ENCODE measurements around the gene PDK4. TPM values are rescaled to one million over a fixed set of nuclear protein-coding genes. Genes with fewer than 3 reads are reported as not detected.

PDK4 gene
- polyA plus RNA-seq, 1 donor: 13.6 TPM

DNA sequence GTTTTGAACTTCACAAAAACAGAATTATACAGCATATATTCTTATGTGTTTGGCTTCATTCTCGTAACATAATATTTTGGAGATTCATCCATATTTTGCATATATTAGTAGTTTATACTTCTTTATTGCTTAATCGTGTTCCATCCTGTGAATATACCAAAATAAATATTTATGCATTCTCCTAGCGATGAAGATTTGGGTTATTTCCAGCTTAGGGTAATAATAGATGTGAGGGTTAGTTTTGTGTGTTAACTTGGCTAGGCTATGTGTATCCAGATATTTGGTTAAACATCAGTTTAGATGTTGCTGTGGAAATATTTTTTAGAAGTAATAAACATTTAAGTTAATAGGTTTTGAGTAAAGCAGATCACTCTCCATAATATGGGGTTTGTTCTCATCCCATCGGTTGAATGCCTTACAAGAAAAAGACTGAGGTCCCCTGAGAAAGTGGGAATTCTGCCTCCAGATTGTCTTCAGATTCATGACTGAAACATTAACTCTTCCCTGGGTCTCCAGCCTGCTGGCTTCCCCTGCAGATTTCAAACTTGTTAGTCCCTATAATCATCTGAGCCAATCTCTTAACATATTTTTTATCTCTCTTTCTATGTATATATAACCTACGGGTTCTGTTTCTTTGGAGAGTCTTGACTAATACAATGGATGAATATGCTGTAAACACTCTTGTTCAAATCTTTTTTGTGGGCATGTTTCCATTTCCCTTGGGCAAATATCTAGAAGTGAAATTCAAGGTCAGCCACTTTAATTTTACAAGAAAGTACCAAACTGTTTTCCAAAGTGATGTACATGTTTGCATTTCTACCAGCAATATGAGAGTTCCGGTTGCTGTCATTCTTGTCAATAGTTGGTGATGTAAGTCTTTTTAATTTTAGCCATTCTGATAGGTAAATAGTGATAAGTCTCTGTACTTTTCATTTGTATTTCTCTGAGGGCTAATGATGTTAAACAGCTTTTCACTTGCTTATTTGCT is 48.7 kb downstream of the PDK4 start:
- peaks cover 2% of the 10 kb centered on the region for H3K9me3 ChIP-seq (ENCODE audit: control insufficient read depth, low read depth, low read length)
- no peak for DNase-seq
- no peaks in the 10 kb centered on the region for H3K27me3 ChIP-seq (ENCODE audit: control insufficient read depth, insufficient read depth, low read length)
- no peaks in the 10 kb centered on the region for H3K36me3 ChIP-seq (ENCODE audit: control insufficient read depth, insufficient read depth, low read length)
- WGBS (ENCODE audit: insufficient coverage, low lambda C conversion rate): 81% methylated on average over 3 of the region's 6 CpGs
- no peak overlapping the region for H3K27ac ChIP-seq (ENCODE audit: low read length)
- H3K4me1 ChIP-seq (ENCODE audit: control insufficient read depth, insufficient read depth, low read length): peaks cover 25% of the 10 kb centered on the region
- no peak overlapping the region for H3K4me3 ChIP-seq (ENCODE audit: low read length)

DNA sequence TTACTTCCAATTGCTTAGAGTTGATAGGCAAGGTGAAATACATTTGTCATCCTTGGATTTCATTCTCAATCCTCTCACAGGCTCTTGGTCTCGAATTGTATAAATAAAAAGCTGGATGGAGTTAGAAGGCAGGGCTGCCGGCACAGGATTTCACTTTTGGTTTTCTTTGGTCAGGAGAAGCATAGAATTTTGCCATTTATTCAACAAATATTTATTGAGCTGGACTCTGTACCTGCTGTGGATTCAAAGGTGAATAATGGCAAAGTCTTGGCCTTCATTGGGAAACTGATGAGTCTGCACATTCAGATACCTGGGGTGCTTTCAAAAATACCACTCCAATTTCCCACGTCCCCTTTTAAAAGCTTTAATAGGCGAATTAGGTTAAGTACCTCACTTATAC is 49.7 kb downstream of the PDK4 start:
- H3K4me1 ChIP-seq (ENCODE audit: control insufficient read depth, insufficient read depth, low read length): peaks cover 25% of the 10 kb centered on the region
- no CpG with 5 or more reads among the region's 4 CpGs for WGBS (ENCODE audit: insufficient coverage, low lambda C conversion rate)

DNA sequence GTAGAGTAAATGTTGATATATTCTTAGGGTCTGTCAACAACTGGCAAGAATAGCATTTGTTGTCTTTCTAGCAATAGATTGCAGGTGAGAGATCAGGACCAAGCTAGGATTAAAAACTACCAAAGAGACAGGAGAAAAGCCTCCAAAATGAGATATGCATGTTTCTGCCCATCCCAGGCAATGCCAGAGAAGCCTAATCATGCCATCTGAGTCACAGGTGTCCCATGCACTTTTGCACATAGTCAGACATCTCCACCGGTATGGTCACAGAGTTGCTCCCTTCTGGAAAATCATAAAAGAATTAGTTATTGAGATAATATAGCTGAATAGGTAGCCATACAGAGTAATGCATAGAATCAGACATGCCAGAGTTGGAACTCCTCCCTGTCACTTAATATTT is 50.6 kb downstream of the PDK4 start:
- no peak for DNase-seq
- peaks cover 23% of the 10 kb centered on the region for H3K4me1 ChIP-seq (ENCODE audit: control insufficient read depth, insufficient read depth, low read length)
- WGBS (ENCODE audit: insufficient coverage, low lambda C conversion rate): no CpG with 5 or more reads among the region's 1 CpG
- H3K9me3 ChIP-seq (ENCODE audit: control insufficient read depth, low read depth, low read length): no peaks in the 10 kb centered on the region
- H3K36me3 ChIP-seq (ENCODE audit: control insufficient read depth, insufficient read depth, low read length): no peaks in the 10 kb centered on the region
- no peak overlapping the region for H3K4me3 ChIP-seq (ENCODE audit: low read length)
- peak overlapping the region; percentile 83 for H3K27ac ChIP-seq (ENCODE audit: low read length)
- no peaks in the 10 kb centered on the region for H3K27me3 ChIP-seq (ENCODE audit: control insufficient read depth, insufficient read depth, low read length)

More for the DNA sequence above, 49.7 kb downstream of the PDK4 start:
- H3K36me3 ChIP-seq (ENCODE audit: control insufficient read depth, insufficient read depth, low read length): no peaks in the 10 kb centered on the region
- peak in 1 of 2 donors; percentile 65 for DNase-seq
- H3K27ac ChIP-seq (ENCODE audit: low read length): peak overlapping the region; percentile 6
- H3K27me3 ChIP-seq (ENCODE audit: control insufficient read depth, insufficient read depth, low read length): no peaks in the 10 kb centered on the region
- H3K9me3 ChIP-seq (ENCODE audit: control insufficient read depth, low read depth, low read length): no peaks in the 10 kb centered on the region
- no peak overlapping the region for H3K4me3 ChIP-seq (ENCODE audit: low read length)

DNA sequence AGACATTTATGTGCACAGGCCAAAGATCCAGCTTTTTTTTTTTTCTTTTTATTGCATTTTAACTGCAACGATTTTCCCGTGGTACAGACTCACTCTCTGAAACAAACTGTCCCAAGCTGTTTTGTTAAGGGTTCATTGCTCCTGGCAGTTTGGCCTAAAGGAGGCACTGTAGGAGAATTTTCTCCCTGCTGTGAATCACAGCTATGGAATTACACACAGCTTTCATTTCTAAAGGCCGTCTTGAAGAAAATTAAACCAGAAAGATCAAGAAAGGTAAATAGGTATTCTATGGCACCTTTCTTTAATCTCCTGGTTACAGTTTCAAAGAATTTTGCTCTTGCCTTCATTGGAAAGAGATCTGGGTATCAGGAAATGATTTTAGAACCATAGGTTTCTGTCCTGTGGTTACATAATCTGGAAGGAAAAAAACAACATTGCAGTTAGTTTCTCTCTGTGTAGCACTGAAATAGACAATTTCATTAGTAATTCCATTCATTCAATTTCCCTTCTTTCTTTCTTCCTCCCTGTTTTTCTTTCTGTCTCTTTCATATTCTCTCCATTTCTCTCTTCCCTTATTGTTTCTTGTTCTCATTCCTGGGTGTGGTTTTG is 51.2 kb downstream of the PDK4 start:
- 33% methylated on average over 1 of the region's 3 CpGs for WGBS (ENCODE audit: insufficient coverage, low lambda C conversion rate)
- peak overlapping the region; percentile 12 for H3K4me3 ChIP-seq (ENCODE audit: low read length)
- H3K4me1 ChIP-seq (ENCODE audit: control insufficient read depth, insufficient read depth, low read length): peaks cover 17% of the 10 kb centered on the region
- H3K36me3 ChIP-seq (ENCODE audit: control insufficient read depth, insufficient read depth, low read length): no peaks in the 10 kb centered on the region
- peak overlapping the region; percentile 83 for H3K27ac ChIP-seq (ENCODE audit: low read length)
- H3K27me3 ChIP-seq (ENCODE audit: control insufficient read depth, insufficient read depth, low read length): no peaks in the 10 kb centered on the region
- H3K9me3 ChIP-seq (ENCODE audit: control insufficient read depth, low read depth, low read length): no peaks in the 10 kb centered on the region
- DNase-seq: peak; percentile 79 to 90

DNA sequence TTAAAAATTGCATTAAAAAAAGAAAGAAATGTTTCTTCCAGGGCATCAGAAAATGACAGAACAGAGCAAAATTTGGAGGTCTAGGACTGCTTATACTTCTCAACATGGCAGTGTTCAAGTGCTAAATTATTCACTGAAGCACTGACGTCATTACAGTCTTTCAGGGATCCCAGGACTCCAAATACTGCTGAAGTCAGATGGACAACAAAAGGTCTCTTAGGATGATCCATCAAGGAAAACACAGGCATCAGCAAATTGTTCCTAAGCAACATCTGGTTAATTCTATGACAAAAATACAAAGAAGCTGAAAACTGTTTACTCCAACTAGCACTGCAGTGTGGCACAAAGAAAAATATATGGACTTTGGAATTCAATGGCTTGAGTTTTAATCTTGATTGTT is 52.1 kb downstream of the PDK4 start:
- Histone ChIP-seq H3K36me3 (ENCODE audit: control insufficient read depth, insufficient read depth, low read length) (no peaks in the 10 kb centered on the region), H3K4me3 (ENCODE audit: low read length) (no peak overlapping the region), H3K4me1 (ENCODE audit: control insufficient read depth, insufficient read depth, low read length) (peaks cover 9% of the 10 kb centered on the region), H3K27me3 (ENCODE audit: control insufficient read depth, insufficient read depth, low read length) (no peaks in the 10 kb centered on the region), H3K27ac (ENCODE audit: low read length) (peak overlapping the region; percentile 83), H3K9me3 (ENCODE audit: control insufficient read depth, low read depth, low read length) (no peaks in the 10 kb centered on the region)
- no peak for DNase-seq
- WGBS (ENCODE audit: insufficient coverage, low lambda C conversion rate): no CpG with 5 or more reads among the region's 1 CpG

DNA sequence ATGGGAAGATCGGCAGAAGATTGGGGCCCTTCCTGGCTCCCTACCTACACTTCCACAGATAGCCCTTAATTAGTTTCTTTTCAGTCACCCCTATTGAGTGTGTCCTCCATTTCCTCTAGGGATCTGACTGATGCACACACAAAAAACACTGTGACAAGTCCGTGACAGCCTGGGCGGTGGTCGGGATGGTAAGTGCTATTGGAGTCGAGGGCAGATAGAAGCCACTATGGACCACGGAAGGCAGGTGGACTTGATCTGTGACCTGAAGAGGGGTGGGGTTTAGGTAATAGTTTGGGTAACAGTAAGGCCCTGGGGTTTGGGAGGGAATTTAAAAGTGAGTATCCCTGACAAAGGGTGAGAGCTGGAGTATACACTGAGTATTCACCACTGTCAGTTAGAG is 53.0 kb downstream of the PDK4 start:
- WGBS (ENCODE audit: insufficient coverage, low lambda C conversion rate): no CpG with 5 or more reads among the region's 6 CpGs
- DNase-seq: no peak

DNA sequence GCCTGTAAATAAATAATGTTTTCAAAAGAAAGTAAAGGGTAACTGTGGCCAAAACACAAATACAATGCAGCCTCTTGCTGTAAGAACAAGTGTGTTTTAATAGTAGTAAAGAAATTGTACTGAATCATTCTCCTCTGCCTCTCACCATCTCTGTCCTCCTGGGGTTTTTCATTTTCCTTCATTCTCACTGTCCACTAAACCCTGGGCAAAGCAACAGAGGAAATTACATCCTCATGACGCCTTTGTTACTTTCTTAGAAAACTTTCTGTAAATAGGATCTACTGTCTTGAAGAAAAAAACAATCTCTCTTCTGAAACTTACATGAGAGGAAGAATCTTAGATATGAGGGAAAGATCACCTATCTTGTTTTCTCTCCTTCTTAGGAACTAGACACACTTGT is 56.0 kb downstream of the PDK4 start:
- no peaks in the 10 kb centered on the region for H3K36me3 ChIP-seq (ENCODE audit: control insufficient read depth, insufficient read depth, low read length)
- peaks cover 27% of the 10 kb centered on the region for H3K4me1 ChIP-seq (ENCODE audit: control insufficient read depth, insufficient read depth, low read length)
- no peaks in the 10 kb centered on the region for H3K9me3 ChIP-seq (ENCODE audit: control insufficient read depth, low read depth, low read length)
- WGBS (ENCODE audit: insufficient coverage, low lambda C conversion rate): no CpG with 5 or more reads among the region's 1 CpG
- H3K4me3 ChIP-seq (ENCODE audit: low read length): no peak overlapping the region
- no peak for DNase-seq
- H3K27ac ChIP-seq (ENCODE audit: low read length): no peak overlapping the region
- no peaks in the 10 kb centered on the region for H3K27me3 ChIP-seq (ENCODE audit: control insufficient read depth, insufficient read depth, low read length)

More for the DNA sequence above, 53.0 kb downstream of the PDK4 start:
- H3K36me3 ChIP-seq (ENCODE audit: control insufficient read depth, insufficient read depth, low read length): no peaks in the 10 kb centered on the region
- H3K4me3 ChIP-seq (ENCODE audit: low read length): no peak overlapping the region
- peaks cover 16% of the 10 kb centered on the region for H3K4me1 ChIP-seq (ENCODE audit: control insufficient read depth, insufficient read depth, low read length)
- no peaks in the 10 kb centered on the region for H3K9me3 ChIP-seq (ENCODE audit: control insufficient read depth, low read depth, low read length)
- H3K27ac ChIP-seq (ENCODE audit: low read length): no peak overlapping the region
- no peaks in the 10 kb centered on the region for H3K27me3 ChIP-seq (ENCODE audit: control insufficient read depth, insufficient read depth, low read length)

DNA sequence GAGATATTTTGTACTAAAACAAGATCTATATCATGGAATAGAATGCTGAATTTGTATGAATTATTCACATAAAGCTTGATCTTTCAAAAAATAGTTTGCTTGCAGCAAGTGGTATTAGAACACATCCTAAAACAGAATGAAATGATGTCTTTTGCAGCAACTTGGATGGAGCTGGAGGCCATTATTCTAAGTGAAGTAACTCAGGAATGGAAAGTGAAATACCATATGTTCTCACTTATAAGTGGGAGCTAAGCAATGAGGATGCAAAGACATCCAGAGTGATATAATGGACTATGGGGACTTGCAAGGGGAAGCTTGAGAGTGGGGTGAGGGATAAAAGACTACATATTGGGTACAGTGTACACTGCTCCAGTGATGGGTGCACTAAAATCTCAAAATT is 56.9 kb downstream of the PDK4 start:
- H3K4me1 ChIP-seq (ENCODE audit: control insufficient read depth, insufficient read depth, low read length): peaks cover 24% of the 10 kb centered on the region
- no peak overlapping the region for H3K27ac ChIP-seq (ENCODE audit: low read length)
- H3K9me3 ChIP-seq (ENCODE audit: control insufficient read depth, low read depth, low read length): no peaks in the 10 kb centered on the region
- DNase-seq: no peak
- H3K27me3 ChIP-seq (ENCODE audit: control insufficient read depth, insufficient read depth, low read length): no peaks in the 10 kb centered on the region
- no peak overlapping the region for H3K4me3 ChIP-seq (ENCODE audit: low read length)
- H3K36me3 ChIP-seq (ENCODE audit: control insufficient read depth, insufficient read depth, low read length): no peaks in the 10 kb centered on the region

DNA sequence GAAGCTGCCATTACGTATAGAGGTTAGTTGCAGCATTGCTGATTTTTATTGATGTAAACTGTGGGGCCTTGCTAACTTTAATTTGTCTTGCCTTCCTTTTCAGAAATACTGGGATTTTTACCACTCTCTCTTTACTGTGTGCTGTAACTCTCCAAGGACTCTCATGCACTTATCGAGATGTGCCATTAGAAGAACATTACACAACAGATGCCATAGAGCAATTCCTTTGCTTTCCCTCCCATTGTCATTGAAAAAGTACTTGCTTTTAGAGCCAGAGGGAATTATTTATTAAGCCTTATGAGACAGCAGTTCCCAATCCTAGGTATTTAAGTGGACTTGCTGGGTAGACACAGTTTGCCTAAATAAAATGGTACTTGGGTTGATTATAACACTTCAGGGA is 58.8 kb downstream of the PDK4 start:
- H3K9me3 ChIP-seq (ENCODE audit: control insufficient read depth, low read depth, low read length): no peaks in the 10 kb centered on the region
- H3K4me3 ChIP-seq (ENCODE audit: low read length): no peak overlapping the region
- WGBS (ENCODE audit: insufficient coverage, low lambda C conversion rate): 86% methylated on average over 1 of the region's 2 CpGs
- peaks cover 23% of the 10 kb centered on the region for H3K4me1 ChIP-seq (ENCODE audit: control insufficient read depth, insufficient read depth, low read length)
- no peaks in the 10 kb centered on the region for H3K27me3 ChIP-seq (ENCODE audit: control insufficient read depth, insufficient read depth, low read length)
- DNase-seq: peak in 1 of 2 donors; percentile 58
- H3K27ac ChIP-seq (ENCODE audit: low read length): peak overlapping the region; percentile 69
- H3K36me3 ChIP-seq (ENCODE audit: control insufficient read depth, insufficient read depth, low read length): no peaks in the 10 kb centered on the region

DNA sequence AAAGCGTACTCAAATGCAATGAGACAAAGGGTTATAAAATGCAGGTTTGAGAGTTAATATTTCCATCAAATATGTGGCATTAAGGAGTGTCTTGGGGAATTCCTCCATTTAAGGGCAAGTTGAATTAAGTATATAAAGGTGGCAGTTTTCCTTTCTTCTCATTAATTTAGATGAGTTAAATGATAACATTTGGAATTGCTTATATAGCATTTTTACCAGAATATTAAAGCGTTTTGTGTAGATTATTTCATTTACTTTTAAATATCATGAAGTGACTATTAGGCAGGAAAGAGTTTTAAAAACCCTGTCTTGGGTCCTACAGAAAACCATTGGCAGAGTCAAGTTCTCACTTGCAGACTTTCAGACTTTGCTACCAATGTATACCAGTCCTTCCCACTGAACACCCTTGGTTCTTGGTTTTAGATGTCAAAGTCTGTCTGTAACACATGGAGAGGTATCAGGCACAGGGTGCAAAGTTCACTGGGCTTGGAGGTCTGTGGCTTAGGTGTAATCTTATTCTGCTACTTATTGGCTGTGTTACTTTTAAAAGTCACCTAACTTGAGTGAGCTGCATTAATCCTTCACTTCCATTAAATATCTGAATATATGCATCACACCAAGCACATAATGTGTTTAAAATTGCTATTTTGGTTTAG is 59.5 kb downstream of the PDK4 start:
- peak overlapping the region; percentile 69 for H3K27ac ChIP-seq (ENCODE audit: low read length)
- DNase-seq: peak; percentile 90 to 94
- H3K27me3 ChIP-seq (ENCODE audit: control insufficient read depth, insufficient read depth, low read length): no peaks in the 10 kb centered on the region
- H3K4me1 ChIP-seq (ENCODE audit: control insufficient read depth, insufficient read depth, low read length): peaks cover 23% of the 10 kb centered on the region
- H3K9me3 ChIP-seq (ENCODE audit: control insufficient read depth, low read depth, low read length): no peaks in the 10 kb centered on the region
- H3K4me3 ChIP-seq (ENCODE audit: low read length): no peak overlapping the region
- H3K36me3 ChIP-seq (ENCODE audit: control insufficient read depth, insufficient read depth, low read length): no peaks in the 10 kb centered on the region
- 85% methylated on average over 2 of the region's 2 CpGs for WGBS (ENCODE audit: insufficient coverage, low lambda C conversion rate)

Measured in large intestine (tissue), 3 donors.